ENCODE measurements around the gene ADARB2.

Gene ADARB2

GRCh38 chr10:1309617-1310270 is 427.6 kb downstream of the ADARB2 start:
- TF ChIP-seq CTCF (IDR thresholded peaks at IDR 0.05; ENCODE audit: low read depth, low read length, missing control alignments) = no peak
- DNase-seq (ENCODE audit: low read depth) = no peak
- H3K4me3 ChIP-seq (ENCODE audit: low read depth, low read length) = no peak overlapping the region

GRCh38 chr10:1308962-1309616 is 428.2 kb downstream of the ADARB2 start:
- H3K4me3 ChIP-seq (ENCODE audit: low read depth, low read length) = no peak overlapping the region
- no peak for DNase-seq (ENCODE audit: low read depth)
- no peak for TF ChIP-seq CTCF (IDR thresholded peaks at IDR 0.05; ENCODE audit: low read depth, low read length, missing control alignments)

- H3K4me3 ChIP-seq (ENCODE audit: low read depth, low read length) = no peak overlapping the region
- TF ChIP-seq CTCF (IDR thresholded peaks at IDR 0.05; ENCODE audit: low read depth, low read length, missing control alignments) = no peak
- DNase-seq (ENCODE audit: low read depth) = no peak
Observed at GRCh38 chr10:1308173-1308961, 429.0 kb downstream of the ADARB2 start.

GRCh38 chr10:1301143-1301542 is 436.2 kb downstream of the ADARB2 start:
- no peak for DNase-seq (ENCODE audit: low read depth)
- no peak for TF ChIP-seq CTCF (IDR thresholded peaks at IDR 0.05; ENCODE audit: low read depth, low read length, missing control alignments)
- H3K4me3 ChIP-seq (ENCODE audit: low read depth, low read length) = no peak overlapping the region

- TF ChIP-seq CTCF (IDR thresholded peaks at IDR 0.05; ENCODE audit: low read depth, low read length, missing control alignments) = no peak
- DNase-seq (ENCODE audit: low read depth) = no peak
- no peak overlapping the region for H3K4me3 ChIP-seq (ENCODE audit: low read depth, low read length)
Observed at GRCh38 chr10:1300218-1300617, 437.1 kb downstream of the ADARB2 start.

- DNase-seq (ENCODE audit: low read depth) = no peak
- TF ChIP-seq CTCF (IDR thresholded peaks at IDR 0.05; ENCODE audit: low read depth, low read length, missing control alignments) = no peak
- no peak overlapping the region for H3K4me3 ChIP-seq (ENCODE audit: low read depth, low read length)
Observed at GRCh38 chr10:1299041-1299726, 438.1 kb downstream of the ADARB2 start.

Measured in GM12864 (cell line).